IPS DF 19.7 (cell line): ENCODE results near the gene SH2D6.
"Not testable (repeated sequence)": the region's sequence is repeated elsewhere in the genome, so short reads cannot be mapped to it uniquely, and the experiment has no call there.

Source experiments
- DNase-seq: peaks from one replicate; pipeline ENCODE4 v3.0.0-alpha.2; 2013; ENCODE audit warnings: low read depth, low spot score

Gene SH2D6

GRCh38 chr2:85468096-85468703, 49.7 kb downstream of the SH2D6 start:
- DNase-seq: no peak

GRCh38 chr2:85468704-85469349, 50.3 kb downstream of the SH2D6 start:
- DNase-seq: peak; percentile 75

- no peak for DNase-seq
These were observed 52.6 kb downstream of the SH2D6 start for GRCh38 chr2:85470850-85471800.

GRCh38 chr2:85472261-85472660, 53.7 kb downstream of the SH2D6 start:
- no peak for DNase-seq

GRCh38 chr2:85475799-85476490, 57.4 kb downstream of the SH2D6 start:
- DNase-seq: no peak

- no peak for DNase-seq
These were observed 58.1 kb downstream of the SH2D6 start for GRCh38 chr2:85476624-85477023.

- no peak for DNase-seq
These were observed 59.4 kb downstream of the SH2D6 start for GRCh38 chr2:85477884-85478283.

- no peak for DNase-seq
These were observed 63.6 kb downstream of the SH2D6 start for GRCh38 chr2:85481818-85482777.

- not testable (repeated sequence) for DNase-seq
These were observed 66.1 kb downstream of the SH2D6 start for GRCh38 chr2:85484615-85485014.

GRCh38 chr2:85485815-85486214, 67.3 kb downstream of the SH2D6 start:
- no peak for DNase-seq
